HG03575 (cell line): ENCODE measurements around the gene GOLGB1.
"Not testable (repeated sequence)": the region's sequence is repeated elsewhere in the genome, so short reads cannot be mapped to it uniquely, and the experiment has no call there.

ENCODE experiments used
- ATAC-seq: cut with Tn5 transposase; IDR thresholded peaks from one replicate; pipeline ENCODE4 v1.9.1; 2021; ENCODE audit not compliant: unreplicated experiment, insufficient number of reproducible peaks, low FRiP score; ENCODE audit errors: extremely low read depth

GOLGB1 gene

GRCh38 chr3:121749276-121750086 is at the start of gene GOLGB1:
GOLGB1 (minus strand) TSS chr3:121749741; CDS start chr3:121730971, 18,770 bp downstream.
- ATAC-seq: peak; percentile 95

GRCh38 chr3:121796970-121797369 is 47.4 kb upstream of the GOLGB1 start:
- no peak for ATAC-seq

GRCh38 chr3:121794264-121794983 is 44.9 kb upstream of the GOLGB1 start:
- no peak for ATAC-seq

GRCh38 chr3:121793078-121793477 is 43.5 kb upstream of the GOLGB1 start:
- no peak for ATAC-seq

- ATAC-seq: no peak
Measured at GRCh38 chr3:121786485-121786884, 36.9 kb upstream of the GOLGB1 start.

GRCh38 chr3:121782784-121783183 is 33.2 kb upstream of the GOLGB1 start:
- not testable (repeated sequence) for ATAC-seq

- no peak for ATAC-seq
Measured at GRCh38 chr3:121781611-121782010, 32.1 kb upstream of the GOLGB1 start.

- ATAC-seq: not testable (repeated sequence)
Measured at GRCh38 chr3:121775095-121775494, 25.6 kb upstream of the GOLGB1 start.

GRCh38 chr3:121769246-121769645 is 19.7 kb upstream of the GOLGB1 start:
- no peak for ATAC-seq

- no peak for ATAC-seq
Measured at GRCh38 chr3:121768452-121768851, 18.9 kb upstream of the GOLGB1 start.

- ATAC-seq: no peak
Measured at GRCh38 chr3:121759541-121760202, 10.1 kb upstream of the GOLGB1 start.

GRCh38 chr3:121758727-121759450 is 9.3 kb upstream of the GOLGB1 start:
- no peak for ATAC-seq

GRCh38 chr3:121757812-121758545 is 8.4 kb upstream of the GOLGB1 start:
- no peak for ATAC-seq

GRCh38 chr3:121757087-121757811 is 7.7 kb upstream of the GOLGB1 start:
- ATAC-seq: no peak

- no peak for ATAC-seq
Measured at GRCh38 chr3:121752772-121753171, 3.2 kb upstream of the GOLGB1 start.

GRCh38 chr3:121752261-121752660 is 2.7 kb upstream of the GOLGB1 start:
- no peak for ATAC-seq

- ATAC-seq: no peak
Measured at GRCh38 chr3:121750087-121750415, 510 bp upstream of the GOLGB1 start.

- ATAC-seq: no peak
Measured at GRCh38 chr3:121748680-121749275, 763 bp downstream of the GOLGB1 start.
